Measurements from ENCODE around the gene EFCAB6. TPM values are rescaled to one million over a fixed set of nuclear protein-coding genes. Genes with fewer than 3 reads are reported as not detected.

The EFCAB6 gene
- total RNA-seq, 2 donors from 2014 or later, result 2.2 to 2.5 TPM

DNA sequence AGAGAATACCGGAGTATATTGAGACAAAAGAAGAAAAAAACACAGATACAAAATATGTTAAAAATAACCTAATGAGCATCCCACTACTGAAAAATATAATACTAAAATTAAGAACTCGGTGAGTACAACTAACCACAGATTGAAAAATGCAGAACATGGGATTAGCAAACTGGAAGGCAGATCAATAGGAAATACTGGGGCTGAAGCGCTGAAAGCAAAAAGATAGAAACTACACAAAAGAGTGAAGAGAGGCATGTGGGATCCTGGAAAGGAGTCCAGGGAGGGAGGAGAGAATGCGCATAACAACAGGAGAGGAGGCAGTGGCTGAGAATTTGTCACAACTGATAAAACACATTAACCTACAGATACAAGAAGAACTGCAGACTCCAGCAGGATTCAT is 159.3 kb downstream of the EFCAB6 start:
- DNase-seq (ENCODE audit: low spot score) (no peak), ATAC-seq (ENCODE audit: insufficient number of reproducible peaks, low FRiP score, low read depth) (no peak)
- TF ChIP-seq, protein P1, sequence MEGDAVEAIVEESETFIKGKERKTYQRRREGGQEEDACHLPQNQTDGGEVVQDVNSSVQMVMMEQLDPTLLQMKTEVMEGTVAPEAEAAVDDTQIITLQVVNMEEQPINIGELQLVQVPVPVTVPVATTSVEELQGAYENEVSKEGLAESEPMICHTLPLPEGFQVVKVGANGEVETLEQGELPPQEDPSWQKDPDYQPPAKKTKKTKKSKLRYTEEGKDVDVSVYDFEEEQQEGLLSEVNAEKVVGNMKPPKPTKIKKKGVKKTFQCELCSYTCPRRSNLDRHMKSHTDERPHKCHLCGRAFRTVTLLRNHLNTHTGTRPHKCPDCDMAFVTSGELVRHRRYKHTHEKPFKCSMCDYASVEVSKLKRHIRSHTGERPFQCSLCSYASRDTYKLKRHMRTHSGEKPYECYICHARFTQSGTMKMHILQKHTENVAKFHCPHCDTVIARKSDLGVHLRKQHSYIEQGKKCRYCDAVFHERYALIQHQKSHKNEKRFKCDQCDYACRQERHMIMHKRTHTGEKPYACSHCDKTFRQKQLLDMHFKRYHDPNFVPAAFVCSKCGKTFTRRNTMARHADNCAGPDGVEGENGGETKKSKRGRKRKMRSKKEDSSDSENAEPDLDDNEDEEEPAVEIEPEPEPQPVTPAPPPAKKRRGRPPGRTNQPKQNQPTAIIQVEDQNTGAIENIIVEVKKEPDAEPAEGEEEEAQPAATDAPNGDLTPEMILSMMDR (IDR thresholded peaks at IDR 0.05), result no peak
- no peaks in the 10 kb centered on the region for H3K4me1 ChIP-seq (ENCODE audit: control insufficient read depth in 1 of 2, low read depth in 2 of 2)
- no peak overlapping the region for H3K4me3 ChIP-seq
- H3K9me3 ChIP-seq, result peaks cover 4% of the 10 kb centered on the region
- H3K27ac ChIP-seq, result no peak overlapping the region
- H3K27me3 ChIP-seq (replicated peaks; ENCODE audit: insufficient read depth), result no peaks in the 10 kb centered on the region
- H3K36me3 ChIP-seq, result no peaks in the 10 kb centered on the region

DNA sequence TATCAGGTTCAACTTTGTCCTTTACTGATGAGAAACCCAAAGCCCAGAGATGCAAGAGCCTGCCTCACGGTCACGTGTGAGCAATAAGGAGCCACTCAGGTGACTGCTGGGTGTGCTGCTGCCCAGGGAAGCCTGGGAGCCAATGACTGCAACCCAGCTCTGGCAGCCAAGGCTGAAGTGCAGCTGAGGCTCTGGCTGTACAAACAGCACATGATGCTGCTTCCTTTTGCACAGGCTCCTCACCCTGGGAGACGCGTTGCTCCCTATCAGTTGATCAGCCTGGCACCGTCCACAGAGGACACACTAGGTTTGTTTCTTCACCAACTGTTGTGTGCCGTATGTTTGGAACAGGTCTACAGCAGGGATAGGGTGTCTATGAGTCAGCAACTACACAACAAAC is 168.7 kb downstream of the EFCAB6 start:
- no peaks in the 10 kb centered on the region for H3K4me1 ChIP-seq (ENCODE audit: control insufficient read depth in 1 of 2, low read depth in 2 of 2)
- H3K9me3 ChIP-seq, result peaks cover 11% of the 10 kb centered on the region
- DNase-seq (ENCODE audit: low spot score) (no peak), ATAC-seq (ENCODE audit: insufficient number of reproducible peaks, low FRiP score, low read depth) (no peak)
- no peaks in the 10 kb centered on the region for H3K27me3 ChIP-seq (replicated peaks; ENCODE audit: insufficient read depth)
- no peak overlapping the region for H3K4me3 ChIP-seq
- TF ChIP-seq, protein P1 (IDR thresholded peaks at IDR 0.05), result no peak
- no peaks in the 10 kb centered on the region for H3K36me3 ChIP-seq
- no peak overlapping the region for H3K27ac ChIP-seq

DNA sequence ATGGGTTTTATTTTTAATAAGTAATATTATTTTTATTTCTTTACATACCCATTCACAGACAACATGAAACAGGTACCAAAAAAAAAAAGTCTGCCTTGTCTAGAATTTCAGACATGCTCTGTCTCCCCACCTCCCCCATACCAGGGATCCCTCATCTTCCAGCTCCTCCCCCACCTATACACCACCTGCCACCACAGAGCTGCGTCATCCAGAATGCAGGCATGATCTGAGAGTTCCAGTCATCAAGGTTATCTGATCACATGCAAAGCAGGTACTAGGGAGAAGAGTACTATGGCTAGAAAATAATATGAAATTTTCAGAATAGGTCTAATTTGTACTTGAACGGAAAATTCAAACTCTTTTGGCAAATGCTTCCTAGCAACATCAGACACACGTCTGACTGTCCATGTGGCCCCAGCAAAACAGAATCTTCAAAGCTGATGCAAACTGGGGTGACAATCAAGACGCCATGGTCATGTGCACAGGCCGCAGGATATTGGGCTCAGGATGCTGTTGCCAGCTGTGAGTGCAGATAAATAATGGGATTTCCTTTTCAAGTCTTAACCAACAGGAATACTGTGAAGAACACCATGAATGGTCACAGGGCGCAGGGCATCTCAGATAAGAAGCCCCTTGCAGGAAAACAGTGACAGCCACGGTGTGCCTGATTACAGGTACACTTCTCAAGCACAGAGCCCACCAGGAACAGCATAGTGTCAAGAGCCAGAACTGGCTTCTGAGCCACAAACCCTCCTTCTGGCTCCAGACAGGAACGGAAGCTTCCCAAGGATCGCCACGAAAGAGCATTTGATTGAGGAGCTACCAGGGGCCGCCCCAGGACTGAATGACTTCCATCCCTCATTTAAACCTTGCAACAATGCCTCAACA is 169.5 kb downstream of the EFCAB6 start:
- no peak overlapping the region for H3K27ac ChIP-seq
- no peak for ATAC-seq (ENCODE audit: insufficient number of reproducible peaks, low FRiP score, low read depth)
- no peaks in the 10 kb centered on the region for H3K4me1 ChIP-seq (ENCODE audit: control insufficient read depth in 1 of 2, low read depth in 2 of 2)
- TF ChIP-seq, protein P1 (IDR thresholded peaks at IDR 0.05), result no peak
- no peaks in the 10 kb centered on the region for H3K36me3 ChIP-seq
- no peak overlapping the region for H3K4me3 ChIP-seq
- H3K27me3 ChIP-seq (replicated peaks; ENCODE audit: insufficient read depth), result no peaks in the 10 kb centered on the region
- DNase-seq (ENCODE audit: low spot score), result no peak
- peaks cover 11% of the 10 kb centered on the region for H3K9me3 ChIP-seq

DNA sequence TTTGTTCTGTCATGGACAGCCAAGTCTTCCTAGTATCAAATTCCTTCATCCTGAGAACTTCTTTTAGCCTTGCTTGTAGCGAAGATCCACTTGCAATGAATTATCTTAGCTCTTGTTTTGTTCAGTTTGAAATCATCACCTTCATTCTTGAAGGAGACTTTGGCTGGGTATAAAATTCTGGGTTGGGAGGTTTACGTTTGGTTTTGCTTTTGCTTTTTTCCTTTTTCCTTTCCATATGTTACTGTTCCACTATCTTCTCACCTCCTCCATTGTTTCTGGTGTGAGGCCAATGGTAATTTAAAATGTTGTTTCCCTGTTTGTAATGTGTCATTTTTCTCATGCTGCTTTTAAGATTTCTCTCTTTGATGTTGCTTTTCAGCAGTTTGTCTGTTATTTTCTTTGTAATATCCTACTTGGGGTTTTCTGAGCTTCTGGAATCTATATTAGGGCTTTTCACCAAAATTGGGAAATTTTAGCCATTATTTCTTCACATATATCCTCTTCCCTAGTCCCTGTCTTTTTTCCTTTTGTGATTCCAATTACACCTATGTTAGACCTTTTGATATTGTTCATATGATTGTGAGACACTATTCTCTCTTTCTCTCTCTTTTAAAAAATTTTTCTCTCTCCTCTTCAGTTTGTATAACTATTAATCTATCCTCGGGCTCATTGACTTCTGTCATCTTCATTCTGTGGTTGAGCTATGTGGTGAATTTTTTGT is 172.7 kb downstream of the EFCAB6 start:
- no peak for ATAC-seq (ENCODE audit: insufficient number of reproducible peaks, low FRiP score, low read depth)
- H3K27me3 ChIP-seq (replicated peaks; ENCODE audit: insufficient read depth), result no peaks in the 10 kb centered on the region
- no peak for DNase-seq (ENCODE audit: low spot score)
- no peak overlapping the region for H3K27ac ChIP-seq
- no peaks in the 10 kb centered on the region for H3K4me1 ChIP-seq (ENCODE audit: control insufficient read depth in 1 of 2, low read depth in 2 of 2)
- no peak overlapping the region for H3K4me3 ChIP-seq
- H3K9me3 ChIP-seq, result peaks cover 11% of the 10 kb centered on the region
- TF ChIP-seq, protein P1 (IDR thresholded peaks at IDR 0.05), result no peak
- H3K36me3 ChIP-seq, result no peaks in the 10 kb centered on the region
